NCI-H2081 (cell line): Measurements from ENCODE around the gene MAP2K5.

Experiments used
- DNase-seq, 2 experiments: peaks; one replicate each; lab custom pipeline; 2025; lab: John Stamatoyannopoulos, UW

The MAP2K5 gene

DNA sequence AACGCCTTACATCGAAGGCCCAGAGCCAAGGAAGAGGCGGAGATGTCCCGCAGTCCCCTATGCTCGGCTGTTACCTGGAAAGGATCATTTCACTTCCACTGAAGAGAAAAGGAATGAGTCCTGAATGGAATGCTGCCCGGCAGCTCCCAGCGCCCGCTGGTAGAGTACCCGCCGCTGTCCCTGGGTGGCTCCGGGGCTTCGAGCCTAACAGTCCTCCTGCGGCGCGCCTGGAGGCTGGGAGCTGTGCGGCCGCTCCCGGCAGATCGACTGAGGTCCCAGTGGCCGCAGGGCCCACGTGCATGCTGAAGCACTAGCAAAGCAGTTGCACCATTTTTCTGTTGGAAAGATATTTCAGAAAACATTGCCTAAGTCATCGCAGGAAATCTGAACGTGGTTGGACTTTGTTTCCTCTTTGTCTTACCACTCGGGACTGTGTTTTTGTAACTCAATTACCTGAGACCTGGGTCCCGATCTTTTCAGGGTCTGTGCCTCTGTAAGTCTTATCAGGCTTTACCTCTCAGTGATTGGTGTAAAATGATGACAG lies 296.4 kb downstream of the MAP2K5 start:
- DNase-seq, result no peak

- peak; percentile 15 to 64 for DNase-seq
Observed at GRCh38 chr15:67839499-67839928, 297.0 kb downstream of the MAP2K5 start.

DNA sequence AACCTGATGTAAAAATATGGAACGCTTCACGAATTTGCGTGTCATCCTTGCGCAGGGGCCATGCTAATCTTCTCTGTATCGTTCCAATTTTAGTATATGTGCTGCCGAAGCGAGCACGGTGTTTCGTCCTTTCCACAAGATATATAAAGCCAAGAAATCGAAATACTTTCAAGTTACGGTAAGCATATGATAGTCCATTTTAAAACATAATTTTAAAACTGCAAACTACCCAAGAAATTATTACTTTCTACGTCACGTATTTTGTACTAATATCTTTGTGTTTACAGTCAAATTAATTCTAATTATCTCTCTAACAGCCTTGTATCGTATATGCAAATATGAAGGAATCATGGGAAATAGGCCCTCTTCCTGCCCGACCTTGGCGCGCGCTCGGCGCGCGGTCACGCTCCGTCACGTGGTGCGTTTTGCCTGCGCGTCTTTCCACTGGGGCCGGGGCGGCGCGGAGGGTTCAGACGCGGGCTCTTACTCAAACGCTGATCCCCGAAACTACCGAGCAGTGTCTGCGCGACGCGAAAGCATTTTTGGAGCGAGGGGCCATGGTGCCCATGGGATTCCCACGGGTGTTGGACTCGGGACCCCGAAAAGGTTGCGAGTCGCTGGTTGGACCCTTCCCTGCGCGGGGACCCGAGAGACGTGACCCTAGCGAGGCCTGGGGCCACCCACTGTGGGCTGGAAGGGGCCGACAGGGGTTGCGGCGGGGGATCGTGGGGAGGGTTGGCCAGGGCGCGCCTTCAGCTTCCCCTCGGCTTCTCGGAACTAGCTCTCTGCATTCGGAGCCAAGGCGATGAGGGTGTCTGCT lies 297.6 kb downstream of the MAP2K5 start, which contains the start of gene RNU6-1:
TSS of gene RNU6-1 (minus strand) at position 117 of the 820 bp plus-strand sequence.
- peak; percentile 90 to 91 for DNase-seq

GRCh38 chr15:67840749-67841512 lies 298.4 kb downstream of the MAP2K5 start:
- DNase-seq, result no peak

- DNase-seq, result no peak
Observed at GRCh38 chr15:67841513-67841762, 298.9 kb downstream of the MAP2K5 start.

DNA sequence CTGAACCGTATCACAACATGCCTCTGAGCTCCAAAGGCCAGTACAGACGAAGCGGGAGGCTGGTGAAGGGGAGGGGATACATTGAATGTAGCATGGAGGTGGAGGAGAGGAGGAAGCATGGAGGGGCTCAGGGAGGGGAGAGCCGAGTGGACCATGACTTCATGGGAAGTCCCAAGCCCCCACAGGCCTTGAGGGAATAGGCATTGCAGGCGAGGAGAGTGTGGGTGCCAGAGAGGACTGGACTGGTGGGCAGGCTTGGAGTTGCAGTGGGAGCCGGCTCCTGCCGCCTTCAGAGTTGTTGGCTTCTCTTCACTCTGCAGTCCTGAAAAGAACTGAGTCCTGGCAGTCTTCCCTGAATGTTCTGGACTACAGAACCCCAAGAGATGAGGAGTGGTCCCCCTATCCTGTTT lies 300.6 kb downstream of the MAP2K5 start:
- no peak for DNase-seq

GRCh38 chr15:67843571-67844387 lies 301.3 kb downstream of the MAP2K5 start:
- DNase-seq, result no peak

- DNase-seq, result no peak
Observed at GRCh38 chr15:67845974-67846373, 303.5 kb downstream of the MAP2K5 start.

- no peak for DNase-seq
Observed at GRCh38 chr15:67849538-67849937, 307.0 kb downstream of the MAP2K5 start.

- no peak for DNase-seq
Observed at GRCh38 chr15:67850336-67850735, 307.8 kb downstream of the MAP2K5 start.

GRCh38 chr15:67850994-67851571 lies 308.6 kb downstream of the MAP2K5 start:
- DNase-seq, result no peak

DNA sequence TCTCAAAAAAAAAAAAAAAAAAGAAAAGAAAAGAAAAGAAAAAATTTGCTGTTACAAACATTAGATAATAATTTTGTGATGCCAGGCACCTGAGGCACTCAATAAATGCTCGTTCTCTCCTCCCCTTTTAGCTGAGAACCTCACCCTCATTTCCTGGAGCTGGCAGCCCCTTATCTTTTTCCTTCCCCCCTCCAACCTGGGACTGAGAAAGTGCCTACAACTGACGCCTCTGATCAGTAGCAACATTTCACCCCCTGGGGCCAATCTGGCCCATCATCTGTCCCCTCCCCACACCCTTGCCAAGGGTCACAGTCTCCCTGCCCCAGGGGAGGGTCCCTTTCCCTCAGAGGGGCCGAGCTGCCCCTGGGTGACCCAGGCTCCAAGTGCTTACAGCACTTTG lies 309.9 kb downstream of the MAP2K5 start:
- DNase-seq, result no peak

DNA sequence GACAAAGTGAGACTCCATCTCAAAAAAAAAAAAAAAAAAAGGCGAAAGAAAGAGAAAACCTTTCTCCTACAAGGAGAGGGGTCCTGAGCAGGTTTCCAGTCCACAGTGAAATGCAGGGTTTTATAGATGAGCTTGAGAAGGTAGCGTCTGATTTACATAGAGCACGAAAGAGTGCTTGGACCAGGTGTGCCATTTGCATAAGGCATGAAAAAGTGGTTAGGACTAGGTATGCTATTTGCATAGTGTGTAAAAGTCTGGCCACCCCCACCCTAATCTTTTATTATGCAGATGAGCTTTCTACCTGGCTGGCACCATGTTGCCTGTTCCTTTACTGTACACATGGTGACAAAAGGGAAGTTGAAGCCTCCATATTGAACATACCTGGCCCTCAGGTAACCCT lies 311.0 kb downstream of the MAP2K5 start:
- DNase-seq, result no peak

GRCh38 chr15:67854358-67854757 lies 311.9 kb downstream of the MAP2K5 start:
- DNase-seq, result no peak

DNA sequence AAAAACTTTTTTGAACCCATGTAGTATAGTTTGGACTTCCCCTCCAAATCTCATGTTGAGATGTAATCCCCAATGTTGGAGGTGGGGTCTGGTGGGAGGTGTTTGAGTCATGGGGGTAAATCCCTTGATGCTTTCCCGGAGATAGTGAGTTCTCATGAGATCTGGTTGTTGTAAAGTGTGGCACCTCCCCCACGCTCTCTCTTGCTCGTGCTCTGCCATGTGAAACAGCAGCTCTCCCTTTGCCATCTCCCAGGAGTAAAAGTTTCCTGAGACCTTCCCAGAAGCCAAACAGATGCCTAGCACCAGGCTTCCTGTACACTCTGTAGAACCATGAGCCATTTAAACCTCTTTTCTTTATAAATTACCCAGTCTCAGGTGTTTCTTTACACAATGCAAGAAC lies 313.3 kb downstream of the MAP2K5 start:
- DNase-seq, result no peak
